OCI-LY7 (cell line): ENCODE data around the gene BOLA3.

Source experiments
- CTCF ChIP-seq: fragments of 200-600 bp; sonication (generic); conservative IDR thresholded peaks from 2 replicates; pipeline ENCODE4 v1.5.1; 2014; ENCODE audit warnings: mild to moderate bottlenecking, antibody characterized with exemption, low read length, moderate library complexity, mixed read lengths
- EZH2phosphoT487 ChIP-seq: fragments of 200-600 bp; sonication (generic); IDR thresholded peaks from 2 replicates; pipeline ENCODE4 v1.6.1; 2018; ENCODE audit warnings: low read depth, borderline replicate concordance, mild to moderate bottlenecking, mixed run types, antibody characterized with exemption, low read length, moderate library complexity, mixed read lengths

GRCh38 chr2:74103763-74104162 is 43.9 kb downstream of the BOLA3 start:
- no peak for TF ChIP-seq EZH2phosphoT487
- TF ChIP-seq CTCF: no peak
